ENCODE data around the gene PRDM7. TPM values are rescaled to one million over a fixed set of nuclear protein-coding genes. Genes with fewer than 3 reads are reported as not detected.
A peak's percentile ranks its signal among the peaks of the same experiment; 100 is the strongest.

The PRDM7 gene
- total RNA-seq, 1 experiment from 2014 or later = not detected

DNA sequence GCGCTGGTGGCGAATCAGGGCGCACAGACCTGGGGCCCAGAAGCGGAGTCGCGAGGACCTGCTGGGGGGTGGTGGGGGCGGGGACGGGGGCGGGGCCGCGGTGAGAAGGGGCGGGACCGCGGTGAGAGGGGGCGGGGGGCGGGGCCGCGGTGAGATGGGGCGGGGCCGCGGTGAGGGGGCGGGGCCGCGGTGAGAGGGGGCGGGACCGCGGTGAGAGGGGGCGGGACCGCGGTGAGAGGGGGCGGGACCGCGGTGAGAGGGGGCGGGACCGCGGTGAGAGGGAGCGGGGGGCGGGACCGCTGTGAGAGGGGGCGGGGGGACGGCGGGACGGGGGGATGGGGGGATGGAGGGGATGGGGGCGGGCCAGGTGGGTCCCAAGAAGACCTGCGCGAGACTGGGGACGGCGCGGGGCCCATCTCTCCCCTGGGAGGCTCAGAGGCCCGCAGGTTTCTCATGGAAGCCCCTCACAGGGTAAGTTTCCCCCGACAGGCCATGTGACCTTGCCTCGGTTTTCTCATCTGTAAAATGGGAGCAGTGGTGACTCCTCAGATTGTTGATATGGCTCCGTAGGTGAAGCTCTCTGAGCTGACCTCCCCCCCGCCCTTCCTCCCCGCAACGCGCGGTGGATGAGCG is 29.3 kb downstream of the PRDM7 start:
- intact Hi-C loops (cut with micrococcal nuclease; ENCODE audit: unreplicated experiment) = no loop called here
- H3K9me3 ChIP-seq (ENCODE audit: low read depth, low read length, poor library complexity, severe bottlenecking) = no peaks in the 10 kb centered on the region
- CTCF ChIA-PET = no interaction called here
- no peak for TF ChIP-seq EZH2 (IDR thresholded peaks at IDR 0.05; ENCODE audit: borderline replicate concordance, low read depth, low read length, poor library complexity, severe bottlenecking)
- TF ChIP-seq, protein P1, sequence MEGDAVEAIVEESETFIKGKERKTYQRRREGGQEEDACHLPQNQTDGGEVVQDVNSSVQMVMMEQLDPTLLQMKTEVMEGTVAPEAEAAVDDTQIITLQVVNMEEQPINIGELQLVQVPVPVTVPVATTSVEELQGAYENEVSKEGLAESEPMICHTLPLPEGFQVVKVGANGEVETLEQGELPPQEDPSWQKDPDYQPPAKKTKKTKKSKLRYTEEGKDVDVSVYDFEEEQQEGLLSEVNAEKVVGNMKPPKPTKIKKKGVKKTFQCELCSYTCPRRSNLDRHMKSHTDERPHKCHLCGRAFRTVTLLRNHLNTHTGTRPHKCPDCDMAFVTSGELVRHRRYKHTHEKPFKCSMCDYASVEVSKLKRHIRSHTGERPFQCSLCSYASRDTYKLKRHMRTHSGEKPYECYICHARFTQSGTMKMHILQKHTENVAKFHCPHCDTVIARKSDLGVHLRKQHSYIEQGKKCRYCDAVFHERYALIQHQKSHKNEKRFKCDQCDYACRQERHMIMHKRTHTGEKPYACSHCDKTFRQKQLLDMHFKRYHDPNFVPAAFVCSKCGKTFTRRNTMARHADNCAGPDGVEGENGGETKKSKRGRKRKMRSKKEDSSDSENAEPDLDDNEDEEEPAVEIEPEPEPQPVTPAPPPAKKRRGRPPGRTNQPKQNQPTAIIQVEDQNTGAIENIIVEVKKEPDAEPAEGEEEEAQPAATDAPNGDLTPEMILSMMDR (conservative IDR thresholded peaks at IDR 0.05; ENCODE audit: low read depth, low read length) = no peak
- H3K27ac ChIP-seq (ENCODE audit: low read depth, low read length, poor library complexity, severe bottlenecking) = no peak overlapping the region
- DNase-seq (ENCODE audit: low spot score) = no peak
- no TSS peak for BruUV-seq (replicated peaks)
- H3K27me3 ChIP-seq (replicated peaks; ENCODE audit: insufficient read depth, low read depth, low read length, poor library complexity) = no peaks in the 10 kb centered on the region
- H3K4me3 ChIP-seq (ENCODE audit: low read depth, low read length, poor library complexity, severe bottlenecking) = peak overlapping the region; percentile 50
- peaks cover 10% of the 10 kb centered on the region for H3K4me1 ChIP-seq (ENCODE audit: insufficient read depth, low read length, poor library complexity, severe bottlenecking)
- POLR2A ChIA-PET (ENCODE audit: low non-redundant PET) = no interaction called here
- peaks cover 4% of the 10 kb centered on the region for H3K36me3 ChIP-seq (ENCODE audit: insufficient read depth, low read length, poor library complexity, severe bottlenecking)

DNA sequence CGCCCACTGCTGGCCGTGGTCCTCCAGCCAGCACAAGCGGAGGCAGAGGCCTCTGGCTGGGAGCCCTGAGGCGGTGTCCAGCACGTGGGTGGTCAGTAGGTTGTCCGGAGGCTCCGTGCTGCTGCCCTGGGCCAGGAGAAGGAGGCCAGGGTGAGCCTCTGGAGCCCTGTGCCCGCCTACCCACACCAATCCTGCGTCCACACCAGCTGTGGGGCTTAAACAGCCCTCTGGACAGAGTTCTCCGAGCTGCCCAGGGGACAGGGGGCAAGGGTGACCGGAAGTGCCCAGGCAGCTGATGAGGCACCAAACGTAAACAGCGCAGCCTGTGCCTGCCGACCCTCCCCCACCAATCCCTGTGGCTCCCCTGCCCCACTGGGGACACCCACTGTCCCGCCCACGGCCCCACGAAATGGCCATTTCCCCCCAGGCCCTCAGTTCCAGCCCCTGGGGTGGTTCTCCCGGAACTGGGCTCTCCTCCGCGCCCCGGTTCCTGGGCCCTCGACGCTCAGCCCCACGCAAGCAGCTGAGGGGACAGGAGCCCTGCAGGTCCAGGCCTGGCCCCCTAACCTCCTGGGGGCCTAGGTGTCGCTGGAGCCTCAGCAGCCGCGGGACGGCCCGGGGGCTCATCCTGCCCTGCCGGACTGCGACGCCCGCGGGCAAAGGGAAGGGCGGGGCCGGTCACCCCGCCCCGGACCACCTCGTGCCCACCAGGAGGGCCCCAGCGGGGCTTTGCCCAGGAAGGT is 30.0 kb downstream of the PRDM7 start:
- POLR2A ChIA-PET (ENCODE audit: low non-redundant PET) = no interaction called here
- no peak for DNase-seq (ENCODE audit: low spot score)
- no TSS peak for BruUV-seq (replicated peaks)
- TF ChIP-seq, protein P1 (conservative IDR thresholded peaks at IDR 0.05; ENCODE audit: low read depth, low read length) = no peak
- TF ChIP-seq EZH2 (IDR thresholded peaks at IDR 0.05; ENCODE audit: borderline replicate concordance, low read depth, low read length, poor library complexity, severe bottlenecking) = no peak
- intact Hi-C loops (cut with micrococcal nuclease; ENCODE audit: unreplicated experiment) = no loop called here
- peak overlapping the region; percentile 42 for H3K27ac ChIP-seq (ENCODE audit: low read depth, low read length, poor library complexity, severe bottlenecking)
- H3K36me3 ChIP-seq (ENCODE audit: insufficient read depth, low read length, poor library complexity, severe bottlenecking) = peaks cover 4% of the 10 kb centered on the region
- H3K4me1 ChIP-seq (ENCODE audit: insufficient read depth, low read length, poor library complexity, severe bottlenecking) = peaks cover 10% of the 10 kb centered on the region
- peak overlapping the region; percentile 50 for H3K4me3 ChIP-seq (ENCODE audit: low read depth, low read length, poor library complexity, severe bottlenecking)
- no peaks in the 10 kb centered on the region for H3K27me3 ChIP-seq (replicated peaks; ENCODE audit: insufficient read depth, low read depth, low read length, poor library complexity)
- CTCF ChIA-PET = no interaction called here
- no peaks in the 10 kb centered on the region for H3K9me3 ChIP-seq (ENCODE audit: low read depth, low read length, poor library complexity, severe bottlenecking)

DNA sequence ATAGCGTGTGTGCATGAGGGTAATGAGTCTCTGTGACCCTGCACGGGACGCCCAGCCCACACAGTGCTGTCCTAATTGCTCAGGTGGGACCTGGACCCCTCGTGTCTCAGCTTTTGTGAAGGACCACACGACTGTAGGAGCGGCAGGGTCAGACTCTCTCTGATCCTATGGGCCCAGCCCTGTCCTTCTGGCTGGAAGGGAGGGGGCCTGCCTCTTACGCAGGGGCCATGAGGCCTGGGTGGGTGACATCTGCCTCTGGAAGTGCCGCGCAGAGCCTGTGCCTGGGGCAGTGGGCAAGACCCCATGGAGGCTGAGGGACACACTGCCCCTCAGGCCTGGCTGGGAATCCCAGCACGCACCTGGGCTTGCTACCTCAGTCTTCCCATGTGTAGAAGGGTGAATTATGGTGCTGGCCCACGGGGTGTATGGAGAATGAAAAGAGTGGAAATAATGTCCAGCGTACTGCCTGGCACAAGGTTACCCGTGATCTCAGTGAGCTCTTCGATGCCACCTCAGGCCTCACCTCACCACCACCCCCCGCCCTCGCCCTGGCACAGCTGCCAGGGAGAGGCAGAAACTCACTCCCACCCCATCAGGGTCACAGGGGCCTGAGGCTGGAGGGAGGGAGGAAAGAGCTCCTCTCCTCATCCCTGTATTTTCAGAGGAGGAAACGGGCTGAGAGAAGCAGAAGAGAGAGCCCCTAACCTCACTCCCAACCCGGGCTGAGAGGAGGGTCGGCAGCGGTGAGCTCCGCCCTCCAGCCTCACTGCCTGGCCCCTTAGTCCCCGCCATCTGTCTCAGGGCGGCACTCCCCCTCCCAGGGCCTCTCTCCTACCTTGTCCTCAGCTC is 30.8 kb downstream of the PRDM7 start:
- BruUV-seq (replicated peaks) = no TSS peak
- no peak for DNase-seq (ENCODE audit: low spot score)

More for the DNA sequence above, 30.8 kb downstream of the PRDM7 start:
- H3K4me1 ChIP-seq (ENCODE audit: insufficient read depth, low read length, poor library complexity, severe bottlenecking) = peaks cover 10% of the 10 kb centered on the region
- peak overlapping the region; percentile 50 for H3K4me3 ChIP-seq (ENCODE audit: low read depth, low read length, poor library complexity, severe bottlenecking)
- POLR2A ChIA-PET (ENCODE audit: low non-redundant PET) = no interaction called here
- peaks cover 4% of the 10 kb centered on the region for H3K36me3 ChIP-seq (ENCODE audit: insufficient read depth, low read length, poor library complexity, severe bottlenecking)
- intact Hi-C loops (cut with micrococcal nuclease; ENCODE audit: unreplicated experiment) = no loop called here
- H3K9me3 ChIP-seq (ENCODE audit: low read depth, low read length, poor library complexity, severe bottlenecking) = no peaks in the 10 kb centered on the region
- no peak overlapping the region for H3K27ac ChIP-seq (ENCODE audit: low read depth, low read length, poor library complexity, severe bottlenecking)
- CTCF ChIA-PET = no interaction called here
- TF ChIP-seq, protein P1 (conservative IDR thresholded peaks at IDR 0.05; ENCODE audit: low read depth, low read length) = no peak
- no peak for TF ChIP-seq EZH2 (IDR thresholded peaks at IDR 0.05; ENCODE audit: borderline replicate concordance, low read depth, low read length, poor library complexity, severe bottlenecking)
- no peaks in the 10 kb centered on the region for H3K27me3 ChIP-seq (replicated peaks; ENCODE audit: insufficient read depth, low read depth, low read length, poor library complexity)

All from A673 (cell line).